GM23338 (cell line): Measurements from ENCODE around the gene PTPN22. TPM values are rescaled to one million over a fixed set of nuclear protein-coding genes. Genes with fewer than 3 reads are reported as not detected.

ENCODE experiments used
- ATAC-seq: fragments of 200-7000 bp; cut with Tn5 transposase; 3 replicates; pipeline ENCODE4 v1.9.1; 2020
- DNase-seq: peaks from one replicate; pipeline ENCODE4 v3.0.0-alpha.2; 2015; ENCODE audit warnings: low spot score
- H2AFZ ChIP-seq: fragments of 200-600 bp; sonication (generic); 2 replicates; pipeline ENCODE4 v1.8.0; 2016; ENCODE audit warnings: antibody characterized with exemption, mild to moderate bottlenecking, moderate library complexity
- H3F3A ChIP-seq: fragments of 200-600 bp; sonication (generic); replicated peaks from 2 replicates; pipeline ENCODE4 v1.8.0; 2017; ENCODE audit warnings: antibody characterized with exemption, mixed run types, low read depth
- H3K27ac ChIP-seq: fragments of 200-600 bp; sonication (generic); 2 replicates; pipeline ENCODE4 v1.6.1; 2016; ENCODE audit warnings: low read depth
- H3K27me3 ChIP-seq: fragments of 200-600 bp; sonication (generic); 2 replicates; pipeline ENCODE4 v1.8.0; 2016; ENCODE audit warnings: mild to moderate bottlenecking, mixed run types, moderate library complexity; ENCODE audit not compliant: insufficient read depth
- H3K36me3 ChIP-seq: fragments of 200-600 bp; sonication (generic); 2 replicates; pipeline ENCODE4 v1.8.0; 2016; ENCODE audit warnings: mild to moderate bottlenecking; ENCODE audit not compliant: insufficient read depth
- H3K4me1 ChIP-seq: fragments of 200-600 bp; sonication (generic); 2 replicates; pipeline ENCODE4 v1.8.0; 2016; ENCODE audit warnings: mild to moderate bottlenecking, moderate library complexity; ENCODE audit not compliant: insufficient read depth
- H3K4me2 ChIP-seq: fragments of 200-600 bp; sonication (generic); 2 replicates; pipeline ENCODE4 v1.7.1; 2017; ENCODE audit warnings: mixed run types
- H3K4me3 ChIP-seq: fragments of 200-600 bp; sonication (generic); 2 replicates; pipeline ENCODE4 v1.6.1; 2016; ENCODE audit warnings: mixed run types
- H3K79me2 ChIP-seq: fragments of 200-600 bp; sonication (generic); replicated peaks from 2 replicates; pipeline ENCODE4 v1.8.0; 2017; ENCODE audit warnings: mild to moderate bottlenecking; ENCODE audit not compliant: insufficient read depth
- H3K9me2 ChIP-seq: fragments of 200-600 bp; sonication (generic); 2 replicates; pipeline ENCODE4 v1.8.0; 2017; ENCODE audit not compliant: insufficient read depth
- H4K20me1 ChIP-seq: fragments of 200-600 bp; sonication (generic); replicated peaks from 2 replicates; pipeline ENCODE4 v1.8.0; 2017; ENCODE audit warnings: mild to moderate bottlenecking; ENCODE audit not compliant: insufficient read depth
- H3K27ac Mint-ChIP-seq: 2 replicates; pipeline ENCODE4 v1.8.0; 2020; ENCODE audit warnings: inconsistent platforms, mild to moderate bottlenecking, moderate library complexity, mixed read lengths
- H3K27me3 Mint-ChIP-seq: 3 replicates; pipeline ENCODE4 v1.8.0; 2022; ENCODE audit warnings: low read depth, mild to moderate bottlenecking, moderate library complexity, mixed read lengths, inconsistent platforms; ENCODE audit not compliant: insufficient read depth, poor library complexity
- H3K36me3 Mint-ChIP-seq: 3 replicates; pipeline ENCODE4 v1.8.0; 2021; ENCODE audit warnings: low read depth, mild to moderate bottlenecking, inconsistent platforms, moderate library complexity, mixed read lengths
- H3K4me1 Mint-ChIP-seq: 3 replicates; pipeline ENCODE4 v1.8.0; 2020; ENCODE audit warnings: mild to moderate bottlenecking, inconsistent platforms, mixed read lengths
- H3K4me3 Mint-ChIP-seq: 3 replicates; pipeline ENCODE4 v1.8.0; 2021; ENCODE audit warnings: moderate library complexity, mild to moderate bottlenecking, inconsistent platforms, mixed read lengths
- H3K9me3 Mint-ChIP-seq: 3 replicates; pipeline ENCODE4 v1.8.0; 2020; ENCODE audit warnings: moderate library complexity, mild to moderate bottlenecking, inconsistent platforms, mixed read lengths
- EZH2 ChIP-seq: fragments of 200-600 bp; sonication (generic); IDR thresholded peaks from one replicate; pipeline ENCODE4 v1.8.0; 2017; ENCODE audit warnings: antibody characterized with exemption, mild to moderate bottlenecking, low read depth; ENCODE audit not compliant: unreplicated experiment
- EZH2phosphoT487 ChIP-seq: fragments of 200-600 bp; sonication (generic); IDR thresholded peaks from one replicate; pipeline ENCODE4 v1.8.1; 2018; ENCODE audit warnings: antibody characterized with exemption; ENCODE audit not compliant: unreplicated experiment
- JUNB ChIP-seq: IDR thresholded peaks from one replicate; pipeline ENCODE4 v1.6.1; 2016; ENCODE audit warnings: antibody characterized with exemption; ENCODE audit not compliant: unreplicated experiment
- POLR2AphosphoS5 ChIP-seq: IDR thresholded peaks from 2 replicates; pipeline ENCODE4 v1.6.1; 2016; ENCODE audit warnings: antibody characterized with exemption, low read depth
- STAT1 ChIP-seq: IDR thresholded peaks from one replicate; pipeline ENCODE4 v1.6.1; 2016; ENCODE audit warnings: antibody characterized with exemption; ENCODE audit not compliant: unreplicated experiment
- ZNF114 ChIP-seq: fragments of 250-450 bp; sonication (Bioruptor Pico); IDR thresholded peaks from 2 replicates; pipeline ENCODE4 v1.5.0; 2020; ENCODE audit warnings: mild to moderate bottlenecking, moderate library complexity
- ZNF331 ChIP-seq: fragments of 250-450 bp; sonication (Bioruptor Pico); IDR thresholded peaks from 2 replicates; pipeline ENCODE4 v1.5.0; 2020; ENCODE audit warnings: low read depth, mild to moderate bottlenecking, moderate library complexity
- polyA plus RNA-seq: library from polyadenylated mRNA; unstranded; fragments of >200 nt; fragmentation: Nextera tagmentation; extraction: Ambion mirVana; gene quantifications from 2 replicates; pipeline ENCODE4 v1.2.1, GENCODE V29; 2016
- total RNA-seq: library from RNA; depleted of rRNA; stranded (reverse); fragments of >200 nt; shearing (Covaris generic); gene quantifications from 2 replicates; pipeline ENCODE4 v1.2.3, GENCODE V29; 2014
- TF ChIP-seq, protein P1 (sequence below), 2 experiments: fragments of 200-600 bp in 1 of 2; sonication (generic) in 1 of 2; conservative IDR thresholded peaks; 2 replicates each; pipeline versions ENCODE4 v1.5.1 to v1.6.1; 2016 to 2017; ENCODE audit warnings: antibody characterized with exemption in 2 of 2, low read depth in 2 of 2, mild to moderate bottlenecking in 2 of 2, moderate library complexity in 1 of 2
- TF ChIP-seq, protein P2 (sequence below): IDR thresholded peaks from one replicate; pipeline ENCODE4 v1.6.1; 2018; ENCODE audit warnings: antibody characterized with exemption; ENCODE audit not compliant: unreplicated experiment
- TF ChIP-seq, protein P3 (sequence below): IDR thresholded peaks from 2 replicates; pipeline ENCODE4 v1.6.1; 2016; ENCODE audit warnings: antibody characterized with exemption

Gene PTPN22
- total and polyA plus RNA-seq, 2 experiments from 2014 or later = 0.08 TPM; not detected in 1

DNA sequence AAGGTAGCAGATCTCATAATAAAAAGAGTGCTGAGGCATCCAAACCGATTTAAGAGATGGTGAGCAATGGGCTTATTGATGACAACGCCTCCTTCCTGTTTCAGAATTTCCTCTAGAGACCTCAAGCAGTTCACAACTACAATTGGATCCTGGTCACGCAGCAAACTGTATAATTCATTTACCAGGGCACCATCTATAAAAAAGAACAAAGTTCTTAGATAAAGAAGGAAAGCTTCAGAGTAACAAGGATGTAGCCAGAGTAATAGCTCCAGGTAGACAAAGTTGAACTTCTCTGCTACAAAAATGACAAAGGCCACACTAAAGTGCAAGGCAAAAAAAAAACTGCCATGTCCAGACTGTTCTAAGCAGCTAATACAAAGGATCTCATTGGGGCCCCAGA is 29.7 kb upstream of the PTPN22 start (continued):
- TF ChIP-seq, protein P1, sequence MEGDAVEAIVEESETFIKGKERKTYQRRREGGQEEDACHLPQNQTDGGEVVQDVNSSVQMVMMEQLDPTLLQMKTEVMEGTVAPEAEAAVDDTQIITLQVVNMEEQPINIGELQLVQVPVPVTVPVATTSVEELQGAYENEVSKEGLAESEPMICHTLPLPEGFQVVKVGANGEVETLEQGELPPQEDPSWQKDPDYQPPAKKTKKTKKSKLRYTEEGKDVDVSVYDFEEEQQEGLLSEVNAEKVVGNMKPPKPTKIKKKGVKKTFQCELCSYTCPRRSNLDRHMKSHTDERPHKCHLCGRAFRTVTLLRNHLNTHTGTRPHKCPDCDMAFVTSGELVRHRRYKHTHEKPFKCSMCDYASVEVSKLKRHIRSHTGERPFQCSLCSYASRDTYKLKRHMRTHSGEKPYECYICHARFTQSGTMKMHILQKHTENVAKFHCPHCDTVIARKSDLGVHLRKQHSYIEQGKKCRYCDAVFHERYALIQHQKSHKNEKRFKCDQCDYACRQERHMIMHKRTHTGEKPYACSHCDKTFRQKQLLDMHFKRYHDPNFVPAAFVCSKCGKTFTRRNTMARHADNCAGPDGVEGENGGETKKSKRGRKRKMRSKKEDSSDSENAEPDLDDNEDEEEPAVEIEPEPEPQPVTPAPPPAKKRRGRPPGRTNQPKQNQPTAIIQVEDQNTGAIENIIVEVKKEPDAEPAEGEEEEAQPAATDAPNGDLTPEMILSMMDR (conservative IDR thresholded peaks at IDR 0.05; ENCODE audit: low read depth in 2 of 2) = no peak
- TF ChIP-seq EZH2phosphoT487 (no peak), EZH2 (no peak), JUNB (no peak), POLR2AphosphoS5 (no peak)
- TF ChIP-seq, protein P2, sequence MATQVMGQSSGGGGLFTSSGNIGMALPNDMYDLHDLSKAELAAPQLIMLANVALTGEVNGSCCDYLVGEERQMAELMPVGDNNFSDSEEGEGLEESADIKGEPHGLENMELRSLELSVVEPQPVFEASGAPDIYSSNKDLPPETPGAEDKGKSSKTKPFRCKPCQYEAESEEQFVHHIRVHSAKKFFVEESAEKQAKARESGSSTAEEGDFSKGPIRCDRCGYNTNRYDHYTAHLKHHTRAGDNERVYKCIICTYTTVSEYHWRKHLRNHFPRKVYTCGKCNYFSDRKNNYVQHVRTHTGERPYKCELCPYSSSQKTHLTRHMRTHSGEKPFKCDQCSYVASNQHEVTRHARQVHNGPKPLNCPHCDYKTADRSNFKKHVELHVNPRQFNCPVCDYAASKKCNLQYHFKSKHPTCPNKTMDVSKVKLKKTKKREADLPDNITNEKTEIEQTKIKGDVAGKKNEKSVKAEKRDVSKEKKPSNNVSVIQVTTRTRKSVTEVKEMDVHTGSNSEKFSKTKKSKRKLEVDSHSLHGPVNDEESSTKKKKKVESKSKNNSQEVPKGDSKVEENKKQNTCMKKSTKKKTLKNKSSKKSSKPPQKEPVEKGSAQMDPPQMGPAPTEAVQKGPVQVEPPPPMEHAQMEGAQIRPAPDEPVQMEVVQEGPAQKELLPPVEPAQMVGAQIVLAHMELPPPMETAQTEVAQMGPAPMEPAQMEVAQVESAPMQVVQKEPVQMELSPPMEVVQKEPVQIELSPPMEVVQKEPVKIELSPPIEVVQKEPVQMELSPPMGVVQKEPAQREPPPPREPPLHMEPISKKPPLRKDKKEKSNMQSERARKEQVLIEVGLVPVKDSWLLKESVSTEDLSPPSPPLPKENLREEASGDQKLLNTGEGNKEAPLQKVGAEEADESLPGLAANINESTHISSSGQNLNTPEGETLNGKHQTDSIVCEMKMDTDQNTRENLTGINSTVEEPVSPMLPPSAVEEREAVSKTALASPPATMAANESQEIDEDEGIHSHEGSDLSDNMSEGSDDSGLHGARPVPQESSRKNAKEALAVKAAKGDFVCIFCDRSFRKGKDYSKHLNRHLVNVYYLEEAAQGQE = no peak
- TF ChIP-seq, protein P3, sequence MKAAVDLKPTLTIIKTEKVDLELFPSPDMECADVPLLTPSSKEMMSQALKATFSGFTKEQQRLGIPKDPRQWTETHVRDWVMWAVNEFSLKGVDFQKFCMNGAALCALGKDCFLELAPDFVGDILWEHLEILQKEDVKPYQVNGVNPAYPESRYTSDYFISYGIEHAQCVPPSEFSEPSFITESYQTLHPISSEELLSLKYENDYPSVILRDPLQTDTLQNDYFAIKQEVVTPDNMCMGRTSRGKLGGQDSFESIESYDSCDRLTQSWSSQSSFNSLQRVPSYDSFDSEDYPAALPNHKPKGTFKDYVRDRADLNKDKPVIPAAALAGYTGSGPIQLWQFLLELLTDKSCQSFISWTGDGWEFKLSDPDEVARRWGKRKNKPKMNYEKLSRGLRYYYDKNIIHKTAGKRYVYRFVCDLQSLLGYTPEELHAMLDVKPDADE = no peak

DNA sequence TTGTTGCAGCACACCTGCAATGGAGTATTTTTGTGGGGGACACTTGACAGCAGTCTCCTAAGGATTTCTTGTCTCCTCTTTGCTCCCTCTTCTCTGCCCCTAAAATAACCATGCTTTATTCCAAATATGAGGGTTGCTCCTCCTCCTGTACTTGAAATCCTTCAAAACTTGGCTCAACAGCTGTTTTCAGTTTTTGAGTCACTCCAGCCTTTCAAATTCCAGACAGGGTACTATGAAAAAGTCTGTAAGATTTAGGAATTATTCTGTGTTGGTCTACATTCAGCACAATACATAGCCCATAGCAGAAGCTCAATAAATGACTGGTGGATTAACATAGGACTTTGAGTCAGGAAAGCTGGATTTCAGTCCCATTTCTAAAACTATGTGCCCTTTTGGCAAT is 27.6 kb upstream of the PTPN22 start:
- no peak overlapping the region for H3K27ac ChIP-seq
- no peak overlapping the region for H3K4me3 ChIP-seq
- no peak overlapping the region for H2AFZ ChIP-seq
- Mint-ChIP-seq H3K4me1 (peaks cover 5% of the 10 kb centered on the region), H3K4me3 (no peak overlapping the region), H3K36me3 (peaks cover 10% of the 10 kb centered on the region; the same call in 1 of the 3 replicates), H3K9me3 (no peaks in the 10 kb centered on the region), H3K27ac (no peak overlapping the region), H3K27me3 (peaks cover 4% of the 10 kb centered on the region)
- H3K27me3 ChIP-seq = no peaks in the 10 kb centered on the region
- TF ChIP-seq STAT1 (no peak), JUNB (no peak), ZNF331 (CRISPR knock-in tag) (no peak), ZNF114 (CRISPR knock-in tag) (no peak)
- TF ChIP-seq, protein P3 = no peak
- TF ChIP-seq, protein P2 = no peak
- ATAC-seq (no peak), DNase-seq (no peak)
- peaks cover 9% of the 10 kb centered on the region; the same call in 1 of the 2 replicates for H3F3A ChIP-seq
- H4K20me1 ChIP-seq = no peaks in the 10 kb centered on the region
- no peaks in the 10 kb centered on the region; the same call in 1 of the 2 replicates for H3K36me3 ChIP-seq
- no peaks in the 10 kb centered on the region for H3K9me2 ChIP-seq
- H3K4me2 ChIP-seq = no peak overlapping the region
- 0 out of 2 replicates have a peak, but pooled peaks cover 6% of the 10 kb centered on the region for H3K79me2 ChIP-seq
- peaks cover 9% of the 10 kb centered on the region; the same call in 1 of the 2 replicates for H3K4me1 ChIP-seq
